Esophagus muscularis mucosa (tissue), 4 donors: ENCODE results near the gene KLHDC7A. TPM values are rescaled to one million over a fixed set of nuclear protein-coding genes. Genes with fewer than 3 reads are reported as not detected.

Experiments used
- DNase-seq: peaks from one replicate; pipeline ENCODE4 v3.0.0-alpha.2; 2017; ENCODE audit errors: extremely low spot score
- H3K27ac ChIP-seq, 4 donors: fragments of 200-600 bp; sonication (generic); replicated peaks in 1 of 4; 1 replicate in 3 of 4; 2 replicates in 1 of 4; pipeline ENCODE4 v1.5.1; 2016 to 2019; ENCODE audit warnings: mild to moderate bottlenecking in 1 of 4
- H3K27me3 ChIP-seq, 4 donors: fragments of 200-600 bp; sonication (generic); one replicate each; pipeline versions ENCODE4 v1.5.1 to v1.6.0; 2016 to 2019
- H3K36me3 ChIP-seq, 4 donors: fragments of 200-600 bp; sonication (generic); one replicate each; pipeline ENCODE4 v1.5.1; 2016 to 2019
- H3K4me1 ChIP-seq, 4 donors: fragments of 200-600 bp; sonication (generic); one replicate each; pipeline ENCODE4 v1.5.1; 2016 to 2019
- H3K4me3 ChIP-seq, 4 donors: fragments of 200-600 bp; sonication (generic); 1 replicate in 2 of 4; 2 replicates in 2 of 4; pipeline ENCODE4 v1.5.1; 2016 to 2019; ENCODE audit warnings: mild to moderate bottlenecking in 4 of 4, moderate library complexity in 1 of 4
- H3K9me3 ChIP-seq, 4 donors: fragments of 200-600 bp; sonication (generic); 1 replicate in 3 of 4; 2 replicates in 1 of 4; pipeline ENCODE4 v1.5.1; 2016 to 2019
- EP300 ChIP-seq: sonication (generic); formaldehyde crosslinking; IDR thresholded peaks from one replicate; pipeline ENCODE4 v1.6.1; 2017; ENCODE audit warnings: antibody characterized with exemption
- POLR2A ChIP-seq: fragments of 450-650 bp; IDR thresholded peaks from one replicate; pipeline ENCODE4 v1.6.1; 2017; ENCODE audit warnings: antibody characterized with exemption, moderate library complexity, mild to moderate bottlenecking, low read depth
- POLR2AphosphoS5 ChIP-seq, 2 donors: sonication (generic); formaldehyde crosslinking; IDR thresholded peaks; one replicate each; pipeline ENCODE4 v1.6.1; 2017; ENCODE audit warnings: antibody characterized with exemption in 2 of 2
- WGBS: methylation state at CpG from one replicate; pipeline ENCODE4 v1.1.5; 2018; 5-methylcytosine and 5-hydroxymethylcytosine counted together
- intact Hi-C: fragments of 100-400 bp; cut with DNase I; formaldehyde crosslinking; loops from one replicate; pipeline ENCODE4 v1.15.1; 2023
- total RNA-seq, 4 donors: library from RNA; depleted of rRNA; stranded (reverse); fragments of >200 nt; gene quantifications; one replicate each; pipeline versions ENCODE4 v1.1.0 to v1.2.1, GENCODE V29; 2016
- TF ChIP-seq, protein P1 (sequence below), 3 experiments: fragments of 200-600 bp in 2 of 3; fragments of 450-650 bp in 1 of 3; sonication (generic) in 2 of 3; IDR thresholded peaks; one replicate each; pipeline ENCODE4 v1.5.1; 2017 to 2019; ENCODE audit warnings: antibody characterized with exemption in 3 of 3, mild to moderate bottlenecking in 2 of 3, moderate library complexity in 1 of 3

Gene KLHDC7A
- total RNA-seq, 4 donors from 2014 or later, result not detected

DNA sequence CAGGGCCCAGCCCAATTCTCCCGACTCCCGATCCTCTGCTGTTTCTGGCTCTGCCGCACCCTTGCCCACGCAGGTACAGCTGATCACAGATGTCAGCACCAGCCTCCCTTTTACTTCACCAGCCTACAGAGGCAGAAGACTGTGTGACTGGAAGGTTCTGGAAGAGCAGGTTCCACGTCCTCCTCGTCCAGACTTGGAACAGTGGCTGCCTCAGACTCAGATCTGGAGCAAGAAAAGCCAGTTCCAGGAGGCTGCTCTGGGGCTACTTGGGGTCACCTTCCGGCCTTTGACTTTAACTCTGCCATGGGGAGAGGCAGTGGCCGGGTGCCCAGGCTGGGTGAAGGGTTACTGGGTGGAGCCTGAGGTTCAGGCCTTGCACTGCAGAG, 16.1 kb upstream of the KLHDC7A start:
- H3K36me3 ChIP-seq, result no peaks in the 10 kb centered on the region
- H3K4me3 ChIP-seq, result no peak overlapping the region
- H3K9me3 ChIP-seq, result no peaks in the 10 kb centered on the region
- H3K27ac ChIP-seq, result no peak overlapping the region
- TF ChIP-seq, protein P1, sequence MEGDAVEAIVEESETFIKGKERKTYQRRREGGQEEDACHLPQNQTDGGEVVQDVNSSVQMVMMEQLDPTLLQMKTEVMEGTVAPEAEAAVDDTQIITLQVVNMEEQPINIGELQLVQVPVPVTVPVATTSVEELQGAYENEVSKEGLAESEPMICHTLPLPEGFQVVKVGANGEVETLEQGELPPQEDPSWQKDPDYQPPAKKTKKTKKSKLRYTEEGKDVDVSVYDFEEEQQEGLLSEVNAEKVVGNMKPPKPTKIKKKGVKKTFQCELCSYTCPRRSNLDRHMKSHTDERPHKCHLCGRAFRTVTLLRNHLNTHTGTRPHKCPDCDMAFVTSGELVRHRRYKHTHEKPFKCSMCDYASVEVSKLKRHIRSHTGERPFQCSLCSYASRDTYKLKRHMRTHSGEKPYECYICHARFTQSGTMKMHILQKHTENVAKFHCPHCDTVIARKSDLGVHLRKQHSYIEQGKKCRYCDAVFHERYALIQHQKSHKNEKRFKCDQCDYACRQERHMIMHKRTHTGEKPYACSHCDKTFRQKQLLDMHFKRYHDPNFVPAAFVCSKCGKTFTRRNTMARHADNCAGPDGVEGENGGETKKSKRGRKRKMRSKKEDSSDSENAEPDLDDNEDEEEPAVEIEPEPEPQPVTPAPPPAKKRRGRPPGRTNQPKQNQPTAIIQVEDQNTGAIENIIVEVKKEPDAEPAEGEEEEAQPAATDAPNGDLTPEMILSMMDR (IDR thresholded peaks at IDR 0.05), result no peak
- peaks cover 0 to 60% (median under 1%) of the 10 kb centered on the region in 4 donors for H3K27me3 ChIP-seq
- WGBS, result 96% methylated on average over 8 of the region's 8 CpGs
- intact Hi-C loops, result no loop called here
- H3K4me1 ChIP-seq, result no peaks in the 10 kb centered on the region
- DNase-seq, result no peak

DNA sequence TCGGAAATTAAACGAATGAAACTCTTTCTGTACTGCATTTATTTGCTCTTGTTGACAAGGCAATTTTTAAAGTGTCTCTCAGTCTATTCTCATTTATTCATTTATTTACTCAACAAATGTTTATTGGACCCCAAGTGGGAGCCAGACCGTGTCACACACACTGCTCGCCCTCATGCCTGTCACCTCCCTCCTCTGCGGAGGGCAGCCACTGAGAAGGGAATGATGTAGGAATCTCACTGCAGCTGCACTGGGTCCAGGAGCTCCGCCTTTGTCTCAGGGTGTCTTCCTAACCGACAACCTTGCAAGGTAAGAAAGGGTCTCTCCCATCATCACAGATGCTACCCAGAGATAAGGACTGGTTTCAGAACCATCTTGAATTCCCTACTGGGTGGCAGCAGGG, 14.1 kb upstream of the KLHDC7A start:
- H3K9me3 ChIP-seq, result no peaks in the 10 kb centered on the region
- no peaks in the 10 kb centered on the region for H3K36me3 ChIP-seq
- no peak overlapping the region for H3K4me3 ChIP-seq
- no peak for TF ChIP-seq POLR2AphosphoS5 (IDR thresholded peaks at IDR 0.05)
- no peak for TF ChIP-seq POLR2A
- no peak for TF ChIP-seq EP300
- TF ChIP-seq, protein P1 (IDR thresholded peaks at IDR 0.05), result no peak
- no peak for DNase-seq
- no peaks in the 10 kb centered on the region for H3K4me1 ChIP-seq
- WGBS, result 55% methylated on average over 7 of the region's 7 CpGs
- peaks cover 0 to 47% (median 0%) of the 10 kb centered on the region in 4 donors for H3K27me3 ChIP-seq
- intact Hi-C loops, result no loop called here
- no peak overlapping the region for H3K27ac ChIP-seq

DNA sequence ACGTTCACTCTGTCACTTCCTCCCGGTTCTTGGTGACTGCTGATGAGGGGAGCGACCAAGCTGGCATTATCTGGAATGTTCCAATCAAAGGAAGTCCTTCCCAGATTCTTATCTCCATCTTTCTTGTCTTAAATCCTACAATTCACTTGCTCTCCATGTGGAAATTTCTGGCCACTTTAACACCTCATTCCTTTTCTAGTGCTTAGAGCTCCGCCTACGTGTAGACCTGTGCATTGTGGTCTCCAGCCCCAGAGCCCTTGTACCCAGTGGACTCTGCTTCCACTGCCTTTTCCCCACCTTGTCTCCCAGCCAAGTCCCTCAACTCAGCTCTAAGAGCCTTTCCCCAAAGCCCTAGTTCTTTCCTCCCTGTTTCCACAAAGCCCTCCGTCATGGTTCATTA, 12.2 kb upstream of the KLHDC7A start:
- TF ChIP-seq EP300, result no peak
- TF ChIP-seq POLR2A, result no peak
- TF ChIP-seq POLR2AphosphoS5 (IDR thresholded peaks at IDR 0.05), result no peak
- TF ChIP-seq, protein P1 (IDR thresholded peaks at IDR 0.05), result no peak
- 69% methylated on average over 6 of the region's 6 CpGs for WGBS
- intact Hi-C loops, result no loop called here
- DNase-seq, result no peak
- no peaks in the 10 kb centered on the region for H3K36me3 ChIP-seq
- no peak overlapping the region for H3K27ac ChIP-seq
- H3K27me3 ChIP-seq, result peaks cover 0 to 51% (median 0%) of the 10 kb centered on the region in 4 donors
- H3K4me1 ChIP-seq, result no peaks in the 10 kb centered on the region
- no peaks in the 10 kb centered on the region for H3K9me3 ChIP-seq
- H3K4me3 ChIP-seq, result no peak overlapping the region

DNA sequence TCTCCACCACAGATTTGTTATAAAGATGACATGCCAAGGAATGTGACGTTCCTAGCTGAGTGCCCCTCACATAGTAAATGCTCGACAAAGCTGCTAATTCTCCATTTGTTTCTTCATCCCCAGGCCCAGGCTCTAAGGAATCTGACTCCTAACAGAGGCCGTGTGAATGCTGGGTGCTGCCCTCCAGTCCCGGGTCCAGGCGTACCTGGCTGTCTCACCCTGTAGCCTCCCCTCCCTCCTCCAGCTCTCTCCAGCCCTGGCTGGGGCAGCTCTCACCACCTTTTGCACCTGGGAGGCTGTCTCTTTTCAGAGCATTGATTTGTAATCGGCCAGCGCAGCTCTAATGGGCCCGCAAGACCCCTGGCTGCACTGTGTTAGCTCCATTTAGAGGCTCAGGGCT, 11.2 kb upstream of the KLHDC7A start:
- intact Hi-C loops, result no loop called here
- TF ChIP-seq, protein P1 (IDR thresholded peaks at IDR 0.05), result no peak
- TF ChIP-seq POLR2A, result no peak
- TF ChIP-seq POLR2AphosphoS5 (IDR thresholded peaks at IDR 0.05), result no peak
- no peak for TF ChIP-seq EP300
- Histone ChIP-seq H3K4me1 (no peaks in the 10 kb centered on the region), H3K9me3 (no peaks in the 10 kb centered on the region), H3K36me3 (no peaks in the 10 kb centered on the region), H3K27me3 (peaks cover 0 to 57% (median 0%) of the 10 kb centered on the region in 4 donors), H3K4me3 (no peak overlapping the region), H3K27ac (no peak overlapping the region)
- WGBS, result 60% methylated on average over 8 of the region's 8 CpGs
- DNase-seq, result no peak

DNA sequence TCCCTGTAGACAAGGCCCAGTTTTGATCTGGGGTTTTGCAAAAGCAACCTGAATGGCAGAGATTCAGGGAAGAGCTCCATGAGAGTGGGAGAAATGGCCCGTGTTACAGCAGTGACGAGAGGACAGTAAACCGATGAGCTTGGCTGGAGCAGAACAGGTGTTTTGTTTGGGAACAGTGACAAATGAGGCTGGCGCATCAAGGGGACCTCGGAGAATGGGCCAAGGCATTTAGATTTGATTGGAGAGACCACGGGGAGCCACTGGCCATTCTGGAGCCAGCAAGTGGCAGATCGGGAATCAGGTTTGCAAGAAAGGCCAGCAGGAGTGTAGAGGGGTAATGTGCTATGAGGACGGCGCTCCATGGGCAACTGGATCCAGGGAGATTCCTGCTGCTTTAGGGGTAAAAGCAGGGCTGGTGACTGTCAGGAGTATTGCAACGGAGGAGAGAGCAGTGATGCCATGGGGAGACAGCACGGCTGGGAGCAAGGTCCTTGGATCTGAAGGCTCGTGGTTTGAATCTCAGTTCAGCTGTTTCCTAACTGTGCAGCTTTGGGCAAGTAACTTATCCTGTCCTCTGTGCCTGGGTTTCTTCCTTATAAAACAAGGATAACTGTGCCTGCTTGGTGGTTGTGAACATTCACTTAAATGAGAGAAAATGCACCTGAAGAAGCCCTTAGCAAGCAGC, 9.9 kb upstream of the KLHDC7A start:
- intact Hi-C loops, result no loop called here

More for the DNA sequence above, 9.9 kb upstream of the KLHDC7A start:
- Histone ChIP-seq H3K27me3 (peaks cover 0 to 64% (median 0%) of the 10 kb centered on the region in 4 donors), H3K27ac (no peak overlapping the region), H3K36me3 (no peaks in the 10 kb centered on the region), H3K4me3 (no peak overlapping the region), H3K9me3 (no peaks in the 10 kb centered on the region), H3K4me1 (no peaks in the 10 kb centered on the region)
- 69% methylated on average over 12 of the region's 12 CpGs for WGBS
- TF ChIP-seq POLR2AphosphoS5 (IDR thresholded peaks at IDR 0.05) (no peak), EP300 (no peak), POLR2A (no peak)
- TF ChIP-seq, protein P1 (IDR thresholded peaks at IDR 0.05), result no peak
- no peak for DNase-seq
